ENCODE data around the gene MCOLN2. TPM values are rescaled to one million over a fixed set of nuclear protein-coding genes. Genes with fewer than 3 reads are reported as not detected.
"Not testable (repeated sequence)": the region's sequence is repeated elsewhere in the genome, so short reads cannot be mapped to it uniquely, and the experiment has no call there.

Gene MCOLN2
- polyA plus RNA-seq (ENCODE audit: insufficient read depth in 1 of 5, insufficient read length in 5 of 5, low replicate concordance in 1 of 5) = 1 to 10 TPM; 2.4 to 5.7 (median 3.7) TPM
- long read RNA-seq, donor 1, partial matches to known transcripts = 0 of 1 reads
- long read RNA-seq, donor 1, other reads (novel, unspliced or antisense) = 0 of 1 reads
- long read RNA-seq, donor 2 = 0 reads
- long read RNA-seq, donor 3 = 0 reads
- long read RNA-seq, donor 4 = 0 reads
- long read RNA-seq, donor 5 = 0 reads
- long read RNA-seq, donor 6 = 0 reads
- long read RNA-seq, donor 7, partial matches to known transcripts = 0 of 1 reads
- long read RNA-seq, donor 7, other reads (novel, unspliced or antisense) = 0 of 1 reads
- long read RNA-seq, donor 8 = 0 reads

- peak; percentile 20 to 40 for DNase-seq
Measured at GRCh38 chr1:84996846-84997666, at the start of gene MCOLN2. MCOLN2 (minus strand) TSS chr1:84997113; CDS start chr1:84996872, 241 bp downstream.

GRCh38 chr1:85042413-85042812 lies 45.5 kb upstream of the MCOLN2 start:
- DNase-seq = no peak

DNA sequence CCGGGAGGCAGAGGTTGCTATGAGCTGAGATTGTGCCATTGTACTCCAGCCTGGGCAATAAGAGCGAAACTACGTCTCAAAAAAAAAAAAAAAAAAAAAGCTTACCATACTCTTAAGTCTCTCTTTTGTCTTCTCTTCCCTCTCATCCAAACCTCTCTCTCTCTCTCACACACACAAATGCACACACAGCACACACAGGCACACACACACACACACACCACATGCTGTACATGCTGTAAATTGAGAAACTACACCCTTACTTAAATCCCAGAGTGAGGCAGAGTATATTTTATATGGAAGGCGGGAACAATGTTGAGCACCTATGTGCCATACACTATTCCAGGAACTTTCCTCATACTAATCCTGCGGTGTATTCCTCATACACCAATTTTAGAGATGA lies 44.9 kb upstream of the MCOLN2 start:
- no peak for DNase-seq

DNA sequence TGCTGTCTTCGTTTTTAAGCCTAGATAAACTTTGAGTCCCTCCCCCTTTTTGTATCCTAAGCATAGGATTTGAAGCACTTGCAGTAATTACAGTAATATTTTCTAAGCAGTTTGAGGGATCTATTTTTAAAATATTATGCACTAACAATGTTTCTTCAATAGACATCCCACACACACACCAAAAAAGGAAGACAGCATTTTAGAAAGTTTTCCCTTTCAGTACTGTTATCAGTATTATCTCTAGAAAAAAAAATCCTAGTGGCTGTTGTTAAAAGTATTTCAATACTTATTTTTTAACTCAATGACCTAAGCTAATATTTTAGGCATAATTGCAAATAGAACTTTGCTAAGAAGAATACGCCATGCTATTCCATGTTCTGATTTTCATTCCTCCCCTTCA lies 36.3 kb upstream of the MCOLN2 start:
- no peak for DNase-seq

DNA sequence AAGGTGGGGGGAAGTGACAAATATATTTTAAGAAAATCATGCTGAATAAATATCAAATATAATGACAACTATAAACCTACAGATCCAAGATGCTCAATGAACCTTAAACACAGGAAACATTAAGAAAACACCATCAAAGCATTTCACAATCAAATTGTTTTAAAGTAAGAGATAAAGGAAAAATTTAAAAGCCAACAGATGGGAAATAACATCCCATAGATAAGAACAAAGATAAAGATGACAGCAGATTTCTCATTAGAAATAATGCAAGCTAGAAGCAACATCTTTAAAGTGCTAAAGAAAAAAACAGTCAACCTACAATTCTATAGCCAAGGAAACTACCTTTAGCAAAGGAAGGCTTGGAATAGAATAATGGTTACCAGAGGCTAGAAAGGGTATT lies 33.6 kb upstream of the MCOLN2 start:
- no peak for DNase-seq

- DNase-seq = no peak
Measured at GRCh38 chr1:85028151-85028550, 31.2 kb upstream of the MCOLN2 start.

- peak in 1 of 2 donors; percentile 20 for DNase-seq
Measured at GRCh38 chr1:85027242-85027983, 30.5 kb upstream of the MCOLN2 start.

- DNase-seq = no peak
Measured at GRCh38 chr1:85025940-85026339, 29.0 kb upstream of the MCOLN2 start.

DNA sequence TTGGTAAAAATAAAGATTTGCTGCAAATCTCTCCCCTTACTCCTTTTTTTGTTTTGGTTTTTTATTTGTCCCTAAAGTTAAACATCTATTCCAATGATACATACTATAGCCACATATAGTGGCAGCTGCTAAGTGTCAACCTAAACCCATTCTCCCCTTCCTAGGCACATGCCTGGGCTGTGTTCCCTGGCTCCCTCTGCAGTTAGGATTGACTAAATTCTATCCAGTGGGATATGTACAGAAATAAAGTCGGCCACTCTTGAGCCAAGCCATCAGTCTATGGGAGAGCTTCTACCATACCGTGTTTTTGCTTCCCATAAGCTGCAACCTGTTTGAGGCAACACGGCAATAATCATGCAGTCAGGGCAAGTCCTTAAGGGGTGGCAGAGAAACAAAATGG lies 27.8 kb upstream of the MCOLN2 start:
- no peak for DNase-seq

GRCh38 chr1:85022700-85023099 lies 25.8 kb upstream of the MCOLN2 start:
- DNase-seq = no peak

- DNase-seq = no peak
Measured at GRCh38 chr1:85019994-85020393, 23.1 kb upstream of the MCOLN2 start.

GRCh38 chr1:85015826-85016225 lies 18.9 kb upstream of the MCOLN2 start:
- no peak for DNase-seq

DNA sequence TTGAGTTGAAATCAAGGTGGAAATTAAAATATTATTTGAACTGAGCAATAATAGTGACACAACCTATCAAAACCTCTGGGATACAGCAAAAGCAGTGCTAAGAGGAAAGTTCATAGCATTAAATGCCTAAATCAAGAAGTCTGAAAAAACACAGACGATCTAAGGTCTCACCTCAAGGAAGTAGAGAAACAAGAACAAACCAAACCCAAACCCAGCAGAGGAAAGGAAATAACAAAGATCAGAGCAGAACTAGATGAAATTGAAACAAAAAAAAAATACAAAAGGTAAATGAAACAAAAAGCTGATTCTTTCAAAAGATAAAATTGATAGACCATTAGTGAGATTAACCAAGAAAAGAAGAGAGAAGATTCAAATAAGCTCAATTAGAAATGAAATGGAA lies 8.7 kb upstream of the MCOLN2 start:
- not testable (repeated sequence) for DNase-seq

GRCh38 chr1:85001742-85002141 lies 4.8 kb upstream of the MCOLN2 start:
- no peak for DNase-seq

- DNase-seq = no peak
Measured at GRCh38 chr1:84998642-84999280, 1.8 kb upstream of the MCOLN2 start.

- DNase-seq = no peak
Measured at GRCh38 chr1:84997667-84998600, 1.0 kb upstream of the MCOLN2 start.

DNA sequence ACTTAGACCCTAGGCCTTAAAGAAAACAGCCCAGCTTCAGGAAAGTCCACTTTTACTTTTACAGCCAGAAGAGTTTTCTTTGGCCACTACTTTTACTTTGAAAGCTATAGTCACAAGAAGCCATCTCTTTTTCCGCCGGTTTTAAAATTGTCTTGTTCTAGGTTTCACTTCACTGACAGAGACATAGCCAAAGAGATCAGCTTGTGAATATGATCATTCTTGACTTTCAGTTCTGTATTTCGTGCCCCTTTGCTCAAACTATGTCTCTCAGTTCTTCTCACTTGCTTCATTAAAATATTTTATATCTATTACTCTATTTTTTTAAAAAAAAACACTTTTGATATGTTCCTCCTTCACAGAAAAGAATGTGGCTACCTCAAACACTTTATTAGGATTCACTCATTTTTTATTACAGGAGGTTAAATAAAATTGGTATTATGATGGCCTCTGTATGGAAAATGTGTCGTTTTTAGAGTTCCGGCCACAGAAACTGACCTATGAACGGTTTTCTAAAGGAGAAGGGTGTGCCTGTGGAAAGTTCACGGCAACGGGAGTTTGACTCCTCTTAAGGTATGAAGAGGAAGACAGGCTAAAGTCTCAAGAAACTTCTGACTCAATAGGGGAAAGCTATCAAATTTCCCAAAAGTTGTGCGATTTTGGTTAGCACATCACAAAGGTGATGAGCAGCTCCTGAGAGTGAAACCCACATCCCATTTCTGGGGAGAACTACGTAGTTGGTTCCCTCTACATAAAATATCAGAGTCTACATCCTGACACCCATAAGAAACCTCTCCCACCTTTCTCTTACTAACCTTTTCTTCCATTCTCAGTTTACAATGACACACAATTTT lies 1.2 kb downstream of the MCOLN2 start:
- DNase-seq = no peak

- DNase-seq = no peak
Measured at GRCh38 chr1:84991097-84991920, 5.6 kb downstream of the MCOLN2 start.

DNA sequence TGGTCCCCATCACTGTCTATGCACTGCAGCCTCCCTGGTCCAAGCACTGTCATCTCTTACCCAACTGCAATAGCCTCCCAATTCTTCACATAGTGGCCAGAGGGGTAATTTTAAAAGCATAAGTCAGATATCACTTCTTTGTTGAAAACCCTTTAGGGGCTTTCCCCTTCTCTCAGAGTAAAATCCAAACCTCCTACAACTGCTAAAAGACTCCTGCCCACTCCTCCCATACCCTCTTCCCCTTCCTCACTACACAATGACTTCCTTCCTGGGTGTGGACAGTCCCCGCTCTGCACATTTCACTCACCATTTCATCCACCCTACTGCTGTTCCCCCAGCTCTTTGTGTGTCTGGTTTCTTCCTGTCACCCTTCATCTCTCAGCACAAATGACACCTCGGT lies 8.3 kb downstream of the MCOLN2 start:
- no peak for DNase-seq
